DOHH2 (cell line): ENCODE measurements around the gene CPSF4L.

ENCODE experiments used
- EZH2phosphoT487 ChIP-seq: fragments of 200-600 bp; sonication (generic); IDR thresholded peaks from 2 replicates; pipeline ENCODE4 v1.6.1; 2017; ENCODE audit warnings: borderline replicate concordance, mild to moderate bottlenecking, antibody characterized with exemption, low read length, moderate library complexity, mixed read lengths
- TF ChIP-seq, protein P1 (sequence below): fragments of 200-600 bp; sonication (generic); IDR thresholded peaks from one replicate; pipeline ENCODE4 v1.5.1; 2014; ENCODE audit warnings: antibody characterized with exemption, mild to moderate bottlenecking, low read depth, low read length; ENCODE audit not compliant: poor library complexity, severe bottlenecking

DNA sequence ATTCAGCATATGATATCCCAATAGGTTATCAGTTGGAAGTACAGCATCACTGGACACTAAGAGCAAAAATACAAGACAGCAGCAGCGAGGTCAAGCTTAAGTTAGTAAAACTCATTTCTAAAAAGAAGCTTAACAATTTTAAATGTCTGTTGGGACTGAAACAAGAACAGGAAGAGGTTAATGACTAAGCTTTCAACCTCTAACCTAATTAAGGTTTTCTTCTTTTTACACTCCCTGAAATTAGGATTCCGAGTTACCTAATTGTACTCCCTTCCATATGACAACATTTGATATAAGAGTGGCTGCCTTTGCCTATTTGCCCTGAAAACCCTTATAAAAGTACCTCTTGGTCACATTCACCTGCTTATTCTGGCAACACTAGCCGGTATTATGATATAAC is 34.3 kb downstream of the CPSF4L start:
- TF ChIP-seq, protein P1, sequence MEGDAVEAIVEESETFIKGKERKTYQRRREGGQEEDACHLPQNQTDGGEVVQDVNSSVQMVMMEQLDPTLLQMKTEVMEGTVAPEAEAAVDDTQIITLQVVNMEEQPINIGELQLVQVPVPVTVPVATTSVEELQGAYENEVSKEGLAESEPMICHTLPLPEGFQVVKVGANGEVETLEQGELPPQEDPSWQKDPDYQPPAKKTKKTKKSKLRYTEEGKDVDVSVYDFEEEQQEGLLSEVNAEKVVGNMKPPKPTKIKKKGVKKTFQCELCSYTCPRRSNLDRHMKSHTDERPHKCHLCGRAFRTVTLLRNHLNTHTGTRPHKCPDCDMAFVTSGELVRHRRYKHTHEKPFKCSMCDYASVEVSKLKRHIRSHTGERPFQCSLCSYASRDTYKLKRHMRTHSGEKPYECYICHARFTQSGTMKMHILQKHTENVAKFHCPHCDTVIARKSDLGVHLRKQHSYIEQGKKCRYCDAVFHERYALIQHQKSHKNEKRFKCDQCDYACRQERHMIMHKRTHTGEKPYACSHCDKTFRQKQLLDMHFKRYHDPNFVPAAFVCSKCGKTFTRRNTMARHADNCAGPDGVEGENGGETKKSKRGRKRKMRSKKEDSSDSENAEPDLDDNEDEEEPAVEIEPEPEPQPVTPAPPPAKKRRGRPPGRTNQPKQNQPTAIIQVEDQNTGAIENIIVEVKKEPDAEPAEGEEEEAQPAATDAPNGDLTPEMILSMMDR = no peak
- TF ChIP-seq EZH2phosphoT487 = no peak
